ENCODE data around the gene LAMA3.

- TF ChIP-seq CTCF (IDR thresholded peaks at IDR 0.05) (no peak), POLR2A (IDR thresholded peaks at IDR 0.05) (no peak), EP300 (IDR thresholded peaks at IDR 0.05) (no peak)
Measured at GRCh38 chr18:23936381-23936958, 247.2 kb downstream of the LAMA3 start.

All from tibial nerve (tissue), 4 donors.